ENCODE results near the gene USP37.

GRCh38 chr2:218568190-218569037 is at the start of gene USP37, which contains the start of gene CNOT9:
- no peak for TF ChIP-seq CTCF (IDR thresholded peaks at IDR 0.05; ENCODE audit: low read length)
- TF ChIP-seq EZH2 (IDR thresholded peaks at IDR 0.05; ENCODE audit: borderline replicate concordance, low read length): no peak

Data from OCI-LY1 (cell line).